GM21526 (cell line): Measurements from ENCODE around the gene CLIP2.
"Not testable (repeated sequence)": the region's sequence is repeated elsewhere in the genome, so short reads cannot be mapped to it uniquely, and the experiment has no call there.

Experiments
- ATAC-seq: cut with Tn5 transposase; IDR thresholded peaks from one replicate; pipeline ENCODE4 v1.9.1; 2021; ENCODE audit warnings: moderate library complexity; ENCODE audit not compliant: unreplicated experiment, low FRiP score

Gene CLIP2

GRCh38 chr7:74294191-74294998 is 5.2 kb downstream of the CLIP2 start:
- ATAC-seq = no peak

- ATAC-seq = no peak
Observed at GRCh38 chr7:74297516-74298233, 8.5 kb downstream of the CLIP2 start.

GRCh38 chr7:74299401-74299800 is 10.2 kb downstream of the CLIP2 start:
- ATAC-seq = no peak

- ATAC-seq = no peak
Observed at GRCh38 chr7:74300926-74301325, 11.7 kb downstream of the CLIP2 start.

GRCh38 chr7:74302745-74303221 is 13.6 kb downstream of the CLIP2 start:
- no peak for ATAC-seq

- ATAC-seq = no peak
Observed at GRCh38 chr7:74304550-74304949, 15.3 kb downstream of the CLIP2 start.

- no peak for ATAC-seq
Observed at GRCh38 chr7:74306004-74306729, 17.0 kb downstream of the CLIP2 start.

- no peak for ATAC-seq
Observed at GRCh38 chr7:74306730-74307469, 17.7 kb downstream of the CLIP2 start.

GRCh38 chr7:74307738-74308505 is 18.7 kb downstream of the CLIP2 start:
- ATAC-seq = no peak

GRCh38 chr7:74309181-74309580 is 20.0 kb downstream of the CLIP2 start:
- ATAC-seq = no peak

- no peak for ATAC-seq
Observed at GRCh38 chr7:74311305-74311744, 22.1 kb downstream of the CLIP2 start.

- no peak for ATAC-seq
Observed at GRCh38 chr7:74312418-74313028, 23.3 kb downstream of the CLIP2 start.

- ATAC-seq = not testable (repeated sequence)
Observed at GRCh38 chr7:74315891-74316290, 26.7 kb downstream of the CLIP2 start.

- ATAC-seq = no peak
Observed at GRCh38 chr7:74317146-74317782, 28.1 kb downstream of the CLIP2 start.

- ATAC-seq = no peak
Observed at GRCh38 chr7:74318043-74318442, 28.8 kb downstream of the CLIP2 start.

- ATAC-seq = no peak
Observed at GRCh38 chr7:74320645-74321221, 31.5 kb downstream of the CLIP2 start.

- ATAC-seq = not testable (repeated sequence)
Observed at GRCh38 chr7:74322892-74323291, 33.7 kb downstream of the CLIP2 start.

GRCh38 chr7:74324531-74325209 is 35.5 kb downstream of the CLIP2 start:
- no peak for ATAC-seq
